OCI-LY1 (cell line): ENCODE measurements around the gene SLAIN1.

Experiments used
- H2AFZ ChIP-seq: fragments of 200-600 bp; sonication (generic), shearing (Covaris generic); 2 replicates; pipeline ENCODE4 v1.6.0; 2014; ENCODE audit warnings: antibody characterized with exemption, mild to moderate bottlenecking, low read length
- H3F3A ChIP-seq: fragments of 200-600 bp; sonication (generic), shearing (Covaris generic); 2 replicates; pipeline ENCODE4 v1.6.0; 2014; ENCODE audit warnings: mild to moderate bottlenecking, antibody characterized with exemption, low read length, moderate library complexity; ENCODE audit not compliant: insufficient read depth
- H3K27ac ChIP-seq: fragments of 200-600 bp; sonication (generic); 2 replicates; pipeline ENCODE4 v1.5.1; 2014; ENCODE audit warnings: low read length, mixed run types, mild to moderate bottlenecking, low read depth; ENCODE audit not compliant: poor library complexity, severe bottlenecking
- H3K27me3 ChIP-seq: fragments of 200-600 bp; sonication (generic); 2 replicates; pipeline ENCODE4 v1.6.0; 2014; ENCODE audit warnings: antibody characterized with exemption, mild to moderate bottlenecking, low read length, moderate library complexity; ENCODE audit not compliant: insufficient read depth
- H3K36me3 ChIP-seq: fragments of 200-600 bp; sonication (generic); 2 replicates; pipeline ENCODE4 v1.6.1; 2014; ENCODE audit warnings: mild to moderate bottlenecking, antibody characterized with exemption, low read length, moderate library complexity, mixed read lengths; ENCODE audit not compliant: insufficient read depth
- H3K4me1 ChIP-seq: fragments of 200-600 bp; sonication (generic); 2 replicates; pipeline ENCODE4 v1.5.1; 2014; ENCODE audit warnings: mild to moderate bottlenecking, low read length, moderate library complexity; ENCODE audit not compliant: insufficient read depth, severe bottlenecking
- H3K4me2 ChIP-seq: fragments of 200-600 bp; sonication (generic), shearing (Covaris generic); 2 replicates; pipeline ENCODE4 v1.6.1; 2014; ENCODE audit warnings: low read length
- H3K4me3 ChIP-seq: fragments of 200-600 bp; sonication (generic); 2 replicates; pipeline ENCODE4 v1.5.1; 2014; ENCODE audit warnings: low read length, low read depth, mild to moderate bottlenecking, mixed read lengths; ENCODE audit not compliant: poor library complexity, severe bottlenecking
- H3K79me2 ChIP-seq: fragments of 200-600 bp; shearing (Covaris generic); 2 replicates; pipeline ENCODE4 v1.6.1; 2016; ENCODE audit warnings: mixed run types, low read length, mixed read lengths; ENCODE audit not compliant: insufficient read depth
- H3K9ac ChIP-seq: fragments of 200-600 bp; sonication (generic), shearing (Covaris generic); 2 replicates; pipeline ENCODE4 v1.6.1; 2014; ENCODE audit warnings: mild to moderate bottlenecking, low read length, mixed read lengths
- H3K9me2 ChIP-seq: fragments of 200-600 bp; sonication (generic), shearing (Covaris generic); 2 replicates; pipeline ENCODE4 v1.6.1; 2014; ENCODE audit warnings: low read depth, mild to moderate bottlenecking, low read length, mixed read lengths
- H3K9me3 ChIP-seq: fragments of 200-600 bp; shearing (Covaris generic); 2 replicates; pipeline ENCODE4 v1.6.1; 2014; ENCODE audit warnings: low read length, mixed read lengths
- H4K20me1 ChIP-seq: fragments of 200-600 bp; sonication (generic), shearing (Covaris generic); 2 replicates; pipeline ENCODE4 v1.6.0; 2016; ENCODE audit warnings: mild to moderate bottlenecking, low read length; ENCODE audit not compliant: insufficient read depth
- EZH2 ChIP-seq: fragments of 200-600 bp; sonication (generic), shearing (Covaris generic); IDR thresholded peaks from 2 replicates; pipeline ENCODE4 v1.8.0; 2017; ENCODE audit warnings: borderline replicate concordance, mixed run types, mild to moderate bottlenecking, antibody characterized with exemption, low read length, moderate library complexity, mixed read lengths
- TF ChIP-seq, protein P1 (sequence below): fragments of 200-600 bp; sonication (generic), shearing (Covaris generic); IDR thresholded peaks from 2 replicates; pipeline ENCODE4 v1.5.1; 2017; ENCODE audit warnings: mild to moderate bottlenecking, antibody characterized with exemption, low read length, moderate library complexity, mixed read lengths

Gene SLAIN1

GRCh38 chr13:77729502-77730221 is 32.2 kb downstream of the SLAIN1 start:
- H2AFZ ChIP-seq = no peak overlapping the region
- no peaks in the 10 kb centered on the region for H3K9me3 ChIP-seq
- no peaks in the 10 kb centered on the region for H3K4me1 ChIP-seq
- H3F3A ChIP-seq = no peaks in the 10 kb centered on the region
- H3K36me3 ChIP-seq = peaks cover 29% of the 10 kb centered on the region; the same call in 1 of the 2 replicates
- no peaks in the 10 kb centered on the region for H4K20me1 ChIP-seq
- H3K9me2 ChIP-seq = no peaks in the 10 kb centered on the region
- no peak overlapping the region for H3K4me2 ChIP-seq
- H3K27me3 ChIP-seq = no peaks in the 10 kb centered on the region
- no peak overlapping the region for H3K4me3 ChIP-seq
- no peaks in the 10 kb centered on the region for H3K79me2 ChIP-seq
- no peak overlapping the region for H3K9ac ChIP-seq
- no peak overlapping the region for H3K27ac ChIP-seq
- TF ChIP-seq, protein P1, sequence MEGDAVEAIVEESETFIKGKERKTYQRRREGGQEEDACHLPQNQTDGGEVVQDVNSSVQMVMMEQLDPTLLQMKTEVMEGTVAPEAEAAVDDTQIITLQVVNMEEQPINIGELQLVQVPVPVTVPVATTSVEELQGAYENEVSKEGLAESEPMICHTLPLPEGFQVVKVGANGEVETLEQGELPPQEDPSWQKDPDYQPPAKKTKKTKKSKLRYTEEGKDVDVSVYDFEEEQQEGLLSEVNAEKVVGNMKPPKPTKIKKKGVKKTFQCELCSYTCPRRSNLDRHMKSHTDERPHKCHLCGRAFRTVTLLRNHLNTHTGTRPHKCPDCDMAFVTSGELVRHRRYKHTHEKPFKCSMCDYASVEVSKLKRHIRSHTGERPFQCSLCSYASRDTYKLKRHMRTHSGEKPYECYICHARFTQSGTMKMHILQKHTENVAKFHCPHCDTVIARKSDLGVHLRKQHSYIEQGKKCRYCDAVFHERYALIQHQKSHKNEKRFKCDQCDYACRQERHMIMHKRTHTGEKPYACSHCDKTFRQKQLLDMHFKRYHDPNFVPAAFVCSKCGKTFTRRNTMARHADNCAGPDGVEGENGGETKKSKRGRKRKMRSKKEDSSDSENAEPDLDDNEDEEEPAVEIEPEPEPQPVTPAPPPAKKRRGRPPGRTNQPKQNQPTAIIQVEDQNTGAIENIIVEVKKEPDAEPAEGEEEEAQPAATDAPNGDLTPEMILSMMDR = no peak
- TF ChIP-seq EZH2 = no peak

GRCh38 chr13:77730572-77730971 is 33.1 kb downstream of the SLAIN1 start:
- H3K4me2 ChIP-seq = no peak overlapping the region
- H3K9ac ChIP-seq = no peak overlapping the region
- no peaks in the 10 kb centered on the region for H3K79me2 ChIP-seq
- no peak overlapping the region for H3K27ac ChIP-seq
- TF ChIP-seq EZH2 = no peak
- TF ChIP-seq, protein P1 = no peak
- H3K27me3 ChIP-seq = no peaks in the 10 kb centered on the region
- H3K4me3 ChIP-seq = no peak overlapping the region
- no peaks in the 10 kb centered on the region for H3K4me1 ChIP-seq
- H3F3A ChIP-seq = no peaks in the 10 kb centered on the region
- H3K36me3 ChIP-seq = peaks cover 20% of the 10 kb centered on the region; the same call in 1 of the 2 replicates
- no peak overlapping the region for H2AFZ ChIP-seq
- no peaks in the 10 kb centered on the region for H3K9me3 ChIP-seq
- H3K9me2 ChIP-seq = no peaks in the 10 kb centered on the region
- no peaks in the 10 kb centered on the region for H4K20me1 ChIP-seq

- TF ChIP-seq, protein P1 = no peak
- TF ChIP-seq EZH2 = no peak
- Histone ChIP-seq H4K20me1 (no peaks in the 10 kb centered on the region), H3K9ac (no peak overlapping the region), H3K9me3 (no peaks in the 10 kb centered on the region), H3K4me2 (no peak overlapping the region), H3K27me3 (no peaks in the 10 kb centered on the region), H3K36me3 (peaks cover 16% of the 10 kb centered on the region; the same call in 1 of the 2 replicates), H3K4me3 (no peak overlapping the region), H3K9me2 (no peaks in the 10 kb centered on the region), H2AFZ (no peak overlapping the region), H3K4me1 (no peaks in the 10 kb centered on the region), H3K27ac (no peak overlapping the region), H3F3A (no peaks in the 10 kb centered on the region), H3K79me2 (no peaks in the 10 kb centered on the region)
These were observed 34.8 kb downstream of the SLAIN1 start for GRCh38 chr13:77732287-77732686.
